Epithelial cell of proximal tubule (primary cell): ENCODE results near the gene RPS27. TPM values are rescaled to one million over a fixed set of nuclear protein-coding genes. Genes with fewer than 3 reads are reported as not detected.

ENCODE experiments used
- DNase-seq: peaks from one replicate; pipeline ENCODE4 v3.0.0-alpha.2; 2011; ENCODE audit warnings: low read depth
- H3K4me3 ChIP-seq: 2 replicates; pipeline ENCODE4 v1.5.1; 2011; ENCODE audit warnings: low read depth, mild to moderate bottlenecking, low read length
- total RNA-seq: library from RNA; depleted of rRNA; stranded (reverse); fragments of >200 nt; gene quantifications from 2 replicates; pipeline ENCODE4 v1.2.3, GENCODE V29; 2015
- TF ChIP-seq, protein P1 (sequence below): conservative IDR thresholded peaks from 2 replicates; pipeline ENCODE4 v1.5.1; 2012; ENCODE audit warnings: low read depth, mild to moderate bottlenecking, low read length

RPS27 gene
- 1,876 and 2,488 TPM in 2 replicates for total RNA-seq

DNA sequence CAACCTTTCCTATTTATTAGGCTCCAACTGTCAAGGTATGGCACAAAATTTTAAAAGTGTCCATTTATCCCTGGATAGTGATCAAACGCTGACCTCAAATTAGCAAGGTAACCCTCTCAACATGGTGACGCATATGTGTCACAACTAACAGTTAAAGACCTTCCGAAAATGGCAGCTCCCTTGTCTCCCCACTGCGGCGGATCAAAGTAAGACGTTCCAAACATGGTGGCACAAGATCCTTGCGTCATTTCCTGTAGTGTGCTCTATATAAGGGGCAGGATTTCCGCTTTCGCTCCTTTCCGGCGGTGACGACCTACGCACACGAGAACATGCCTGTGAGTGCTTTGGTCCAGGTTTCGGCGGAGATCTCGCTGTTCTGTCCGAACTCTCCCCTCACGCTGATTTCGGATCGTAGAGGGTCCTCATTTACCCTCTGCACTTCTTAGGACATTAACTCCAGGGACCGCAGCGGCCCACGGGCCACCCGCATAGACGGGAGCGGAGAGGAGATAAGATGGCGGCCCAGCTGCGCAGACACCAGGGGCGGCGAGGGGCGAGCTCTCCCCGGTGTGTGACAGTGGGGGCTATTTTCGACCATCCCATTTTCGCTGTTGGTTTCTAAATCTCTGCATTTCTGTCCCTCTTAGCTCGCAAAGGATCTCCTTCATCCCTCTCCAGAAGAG, at the start of gene RPS27:
Gene RPS27 (plus strand): TSS at position 295 of the 683 bp plus-strand sequence. CDS start 35 bp downstream, at position 330.
- TF ChIP-seq, protein P1, sequence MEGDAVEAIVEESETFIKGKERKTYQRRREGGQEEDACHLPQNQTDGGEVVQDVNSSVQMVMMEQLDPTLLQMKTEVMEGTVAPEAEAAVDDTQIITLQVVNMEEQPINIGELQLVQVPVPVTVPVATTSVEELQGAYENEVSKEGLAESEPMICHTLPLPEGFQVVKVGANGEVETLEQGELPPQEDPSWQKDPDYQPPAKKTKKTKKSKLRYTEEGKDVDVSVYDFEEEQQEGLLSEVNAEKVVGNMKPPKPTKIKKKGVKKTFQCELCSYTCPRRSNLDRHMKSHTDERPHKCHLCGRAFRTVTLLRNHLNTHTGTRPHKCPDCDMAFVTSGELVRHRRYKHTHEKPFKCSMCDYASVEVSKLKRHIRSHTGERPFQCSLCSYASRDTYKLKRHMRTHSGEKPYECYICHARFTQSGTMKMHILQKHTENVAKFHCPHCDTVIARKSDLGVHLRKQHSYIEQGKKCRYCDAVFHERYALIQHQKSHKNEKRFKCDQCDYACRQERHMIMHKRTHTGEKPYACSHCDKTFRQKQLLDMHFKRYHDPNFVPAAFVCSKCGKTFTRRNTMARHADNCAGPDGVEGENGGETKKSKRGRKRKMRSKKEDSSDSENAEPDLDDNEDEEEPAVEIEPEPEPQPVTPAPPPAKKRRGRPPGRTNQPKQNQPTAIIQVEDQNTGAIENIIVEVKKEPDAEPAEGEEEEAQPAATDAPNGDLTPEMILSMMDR, result no peak
- H3K4me3 ChIP-seq, result peak within 1 kb of the TSS; percentile 84
- peak; percentile 88 for DNase-seq

DNA sequence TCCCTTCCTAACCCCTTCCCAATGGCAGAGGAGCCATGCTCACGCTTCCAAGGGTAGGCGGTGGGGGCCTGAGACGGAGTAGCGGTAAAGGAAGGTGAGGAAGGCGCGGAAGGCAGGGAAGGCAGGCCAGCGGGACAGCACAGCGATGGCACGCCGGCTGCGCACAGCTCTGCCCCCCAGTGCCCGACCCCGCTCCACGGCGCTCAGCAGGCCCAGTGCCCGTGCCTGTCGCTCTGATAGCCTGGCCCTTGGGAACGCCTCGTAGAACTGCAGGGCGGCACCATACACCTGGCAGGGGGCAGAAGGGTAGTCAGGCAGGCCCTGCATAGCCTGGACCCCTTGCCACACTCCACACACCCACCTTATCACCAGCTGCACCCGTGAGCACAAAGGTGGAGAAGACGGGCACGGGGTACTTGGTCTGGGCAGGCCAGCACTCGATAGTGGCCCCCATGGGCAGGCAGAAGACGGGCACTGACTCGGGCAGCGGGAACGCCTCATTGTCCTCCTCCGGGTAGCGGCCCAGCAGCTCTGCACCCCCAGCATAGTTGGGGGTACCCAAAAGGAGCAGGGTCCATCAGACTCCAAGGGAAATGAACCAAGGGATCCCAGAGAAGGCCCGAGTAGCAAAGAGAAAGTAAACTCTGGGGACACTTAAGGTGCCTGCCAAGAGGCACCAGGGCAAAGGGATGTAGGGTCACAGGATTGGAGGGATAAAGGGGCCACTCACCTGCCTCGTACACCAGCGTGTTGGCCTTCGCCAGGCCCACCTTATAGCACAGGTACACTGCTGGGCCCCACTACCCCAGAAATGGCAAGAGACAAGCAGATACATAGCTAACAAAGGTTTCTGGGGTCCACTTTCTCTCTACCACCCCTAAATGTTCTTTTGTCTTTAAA, 48.5 kb upstream of the RPS27 start:
- TF ChIP-seq, protein P1, result no peak
- H3K4me3 ChIP-seq, result no peak overlapping the region
- DNase-seq, result no peak

DNA sequence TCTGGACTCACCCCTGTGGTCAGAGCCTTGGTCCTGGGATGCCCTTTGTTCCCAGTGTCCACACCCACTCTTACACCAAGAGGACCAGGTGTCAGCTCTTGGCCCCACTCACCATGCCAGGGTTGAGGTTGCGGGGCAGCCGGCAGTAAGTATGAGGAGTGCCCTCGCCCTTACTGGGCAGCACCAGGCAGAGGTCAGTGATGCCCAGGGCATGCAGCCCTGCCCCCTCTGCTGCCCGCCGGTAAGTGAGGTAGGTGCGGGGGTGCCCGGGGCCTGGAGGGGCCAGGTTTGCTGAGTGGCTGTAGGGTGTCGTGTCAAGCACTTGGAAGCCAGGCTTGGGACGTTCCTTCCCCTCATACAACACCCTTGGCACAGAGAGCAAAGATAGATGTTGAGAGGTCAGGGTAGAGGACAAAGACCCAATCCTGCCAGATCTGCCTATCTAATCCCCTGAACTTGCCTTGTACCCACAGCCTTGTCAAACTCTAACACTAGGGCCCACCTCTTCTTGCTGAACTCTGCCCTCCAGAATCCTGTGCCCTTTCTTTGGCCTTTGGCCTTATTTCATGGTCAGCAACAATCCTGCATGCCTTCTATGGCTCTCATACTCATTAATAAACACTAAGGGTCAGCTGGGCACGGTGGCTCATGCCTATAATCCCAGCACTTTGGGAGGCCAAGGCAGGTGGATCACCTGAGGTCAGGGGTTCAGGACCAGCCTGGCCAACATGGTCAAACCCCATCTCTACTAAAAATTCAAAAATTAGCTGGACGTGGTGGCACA, 47.6 kb upstream of the RPS27 start:
- no peak overlapping the region for H3K4me3 ChIP-seq
- DNase-seq, result no peak
- TF ChIP-seq, protein P1, result no peak

DNA sequence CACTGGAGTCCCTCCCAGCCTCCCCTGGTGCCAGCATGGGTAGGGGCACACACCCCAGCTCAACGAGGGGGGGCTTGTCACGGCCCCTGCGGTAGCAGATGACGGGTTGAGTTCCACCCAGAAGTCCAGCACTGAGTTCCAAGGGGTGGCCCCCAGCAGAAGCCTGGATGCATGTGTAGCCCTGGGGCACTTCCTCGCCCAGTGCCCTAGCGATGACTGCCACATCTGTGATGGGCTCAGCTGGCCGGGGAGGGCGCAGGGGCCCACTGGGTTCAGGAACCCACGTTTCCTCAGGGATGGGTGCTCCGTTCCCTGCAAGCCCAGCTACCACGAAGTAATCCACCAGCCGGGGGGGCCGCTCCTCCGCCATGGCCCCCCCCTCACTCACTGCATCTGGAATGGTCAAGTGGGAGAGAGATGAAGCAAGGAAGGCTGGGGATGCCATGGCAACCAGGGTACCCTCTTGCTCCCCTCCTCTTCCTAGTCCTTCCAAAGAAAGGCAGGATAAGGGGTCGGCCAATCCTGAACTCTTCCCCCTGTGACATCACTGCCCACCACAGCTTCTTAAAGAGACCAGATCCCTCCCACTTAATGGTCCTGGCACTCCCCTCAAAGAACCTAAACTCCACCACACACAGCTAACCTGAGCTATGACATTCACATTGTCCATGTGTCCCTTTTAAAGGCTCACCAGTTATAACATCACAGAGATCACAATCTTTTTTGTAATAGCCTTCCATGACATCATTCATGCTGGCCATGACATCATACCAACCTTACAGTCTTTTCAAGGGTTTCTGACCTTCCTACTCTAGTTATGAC, 46.3 kb upstream of the RPS27 start:
- H3K4me3 ChIP-seq, result no peak overlapping the region
- no peak for DNase-seq
- TF ChIP-seq, protein P1, result no peak

DNA sequence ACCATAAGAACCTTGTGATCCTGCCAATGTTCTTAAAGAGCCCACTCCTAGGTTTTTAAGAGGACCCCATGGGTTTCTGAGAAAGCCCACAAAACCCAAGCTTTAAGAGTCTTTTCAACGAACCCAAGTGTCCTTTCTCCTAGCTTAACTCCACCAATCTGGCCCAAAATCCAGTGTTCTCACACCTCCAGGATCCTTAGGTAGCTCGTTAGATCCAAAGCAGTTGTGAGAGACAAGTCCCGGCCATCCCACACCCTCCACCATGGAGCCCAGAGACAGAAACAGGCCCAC, 45.8 kb upstream of the RPS27 start:
- TF ChIP-seq, protein P1, result no peak
- peak overlapping the region; percentile 88 for H3K4me3 ChIP-seq
- no peak for DNase-seq

DNA sequence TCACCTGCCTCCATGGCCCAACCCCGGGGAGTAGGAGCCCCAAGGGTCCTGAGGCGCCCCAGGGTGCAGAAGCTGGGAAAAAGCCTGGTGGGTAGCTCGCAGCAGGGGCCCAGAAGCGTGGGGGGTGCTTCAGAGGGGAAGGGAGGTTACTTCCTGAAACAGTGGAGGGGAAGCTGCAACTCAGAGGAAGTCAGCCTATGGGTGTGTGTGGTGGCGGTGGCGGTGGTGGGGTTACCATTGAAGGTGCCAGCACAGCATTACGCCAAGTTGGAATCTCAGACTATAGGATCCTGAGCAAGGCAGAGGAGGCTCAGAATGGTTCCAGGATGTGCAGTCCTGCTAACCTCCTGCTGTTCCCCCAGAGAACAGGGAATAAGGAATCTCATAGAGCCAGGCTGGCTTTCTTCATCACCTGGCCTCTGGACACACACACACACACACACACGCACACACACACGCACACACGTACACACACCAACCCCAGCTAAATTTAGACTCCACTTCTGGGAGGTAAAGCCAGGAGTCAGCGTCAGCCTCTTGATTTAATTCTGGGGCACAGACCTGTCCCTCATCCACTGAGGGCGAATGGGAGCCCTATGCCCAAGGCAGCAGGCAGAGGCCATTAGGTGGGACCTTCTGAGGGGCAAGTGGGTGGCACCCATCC, 45.3 kb upstream of the RPS27 start:
- peak overlapping the region; percentile 88 for H3K4me3 ChIP-seq
- TF ChIP-seq, protein P1, result no peak
- DNase-seq, result no peak
